Body of pancreas (tissue), 4 donors: Measurements from ENCODE around the gene RASA3.

ENCODE experiments used
- POLR2A ChIP-seq, 3 donors: fragments of 450-650 bp; IDR thresholded peaks; one replicate each; pipeline ENCODE4 v1.6.1; 2016; ENCODE audit warnings: antibody characterized with exemption in 3 of 3, mild to moderate bottlenecking in 2 of 3
- TF ChIP-seq, protein P1 (sequence below), 7 experiments: fragments of 450-650 bp in 4 of 7; fragments of 200-600 bp in 3 of 7; sonication (generic) in 3 of 7; IDR thresholded peaks; one replicate each; pipeline ENCODE4 v1.5.1; 2016 to 2019; ENCODE audit warnings: antibody characterized with exemption in 7 of 7

GRCh38 chr13:114034481-114034891, 97.9 kb downstream of the RASA3 start:
- TF ChIP-seq POLR2A (IDR thresholded peaks at IDR 0.05), result no peak
- TF ChIP-seq, protein P1, sequence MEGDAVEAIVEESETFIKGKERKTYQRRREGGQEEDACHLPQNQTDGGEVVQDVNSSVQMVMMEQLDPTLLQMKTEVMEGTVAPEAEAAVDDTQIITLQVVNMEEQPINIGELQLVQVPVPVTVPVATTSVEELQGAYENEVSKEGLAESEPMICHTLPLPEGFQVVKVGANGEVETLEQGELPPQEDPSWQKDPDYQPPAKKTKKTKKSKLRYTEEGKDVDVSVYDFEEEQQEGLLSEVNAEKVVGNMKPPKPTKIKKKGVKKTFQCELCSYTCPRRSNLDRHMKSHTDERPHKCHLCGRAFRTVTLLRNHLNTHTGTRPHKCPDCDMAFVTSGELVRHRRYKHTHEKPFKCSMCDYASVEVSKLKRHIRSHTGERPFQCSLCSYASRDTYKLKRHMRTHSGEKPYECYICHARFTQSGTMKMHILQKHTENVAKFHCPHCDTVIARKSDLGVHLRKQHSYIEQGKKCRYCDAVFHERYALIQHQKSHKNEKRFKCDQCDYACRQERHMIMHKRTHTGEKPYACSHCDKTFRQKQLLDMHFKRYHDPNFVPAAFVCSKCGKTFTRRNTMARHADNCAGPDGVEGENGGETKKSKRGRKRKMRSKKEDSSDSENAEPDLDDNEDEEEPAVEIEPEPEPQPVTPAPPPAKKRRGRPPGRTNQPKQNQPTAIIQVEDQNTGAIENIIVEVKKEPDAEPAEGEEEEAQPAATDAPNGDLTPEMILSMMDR (IDR thresholded peaks at IDR 0.05), result no peak
